Measurements from ENCODE around the gene RAX2. TPM values are rescaled to one million over a fixed set of nuclear protein-coding genes. Genes with fewer than 3 reads are reported as not detected.

The RAX2 gene
- total and polyA plus RNA-seq, 2 of the 8 experiments (the other 6 are each of a cell fraction or from before 2014, with no cell fraction given) = 0.08 TPM; not detected in 1

DNA sequence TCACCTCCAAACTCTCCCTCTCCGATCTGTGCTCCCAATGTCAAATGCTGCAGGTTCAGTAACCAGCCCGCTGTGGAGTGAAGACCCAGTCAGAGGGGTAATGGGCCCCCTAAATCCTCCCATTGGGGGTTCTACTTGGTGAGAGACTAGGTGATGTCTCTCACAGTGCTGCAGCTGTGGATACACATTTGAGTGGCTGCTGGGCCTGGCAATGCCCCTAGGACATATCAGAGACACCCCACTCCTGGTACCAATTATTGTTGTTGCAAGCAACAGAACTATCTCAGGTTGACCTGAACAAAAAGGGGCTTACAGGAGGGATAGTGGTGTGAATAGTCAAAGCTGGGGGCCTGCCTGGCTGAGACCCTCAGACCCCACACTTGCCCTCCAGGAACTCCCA lies 9.6 kb upstream of the RAX2 start (continued):
- TF ChIP-seq NRF1 (IDR thresholded peaks at IDR 0.05; ENCODE audit: low read depth, low read length) = no peak
- TF ChIP-seq JUN (IDR thresholded peaks at IDR 0.05; ENCODE audit: low read depth, low read length) = no peak
- TF ChIP-seq CBX8 (IDR thresholded peaks at IDR 0.05; ENCODE audit: borderline replicate concordance, low read depth, low read length) = no peak
- no peak for TF ChIP-seq RNF2 (IDR thresholded peaks at IDR 0.05; ENCODE audit: borderline replicate concordance, low read depth, low read length, missing control alignments, poor library complexity, severe bottlenecking)
